Ishikawa (cell line): ENCODE measurements around the gene PRICKLE3.

Experiments used
- CEBPB ChIP-seq: IDR thresholded peaks from 2 replicates; pipeline ENCODE4 v1.6.1; 2012
- CREB1 ChIP-seq: IDR thresholded peaks from 2 replicates; pipeline ENCODE4 v1.6.1; 2012; ENCODE audit warnings: low read depth
- EGR1 ChIP-seq: IDR thresholded peaks from 2 replicates; pipeline ENCODE4 v1.6.1; 2012
- EP300 ChIP-seq: IDR thresholded peaks from 2 replicates; pipeline ENCODE4 v1.6.1; 2012; ENCODE audit warnings: borderline replicate concordance
- FOXM1 ChIP-seq: IDR thresholded peaks from 2 replicates; pipeline ENCODE4 v1.6.1; 2012; ENCODE audit warnings: low read depth, borderline replicate concordance
- NFIC ChIP-seq: IDR thresholded peaks from 2 replicates; pipeline ENCODE4 v1.6.1; 2012
- RAD21 ChIP-seq: IDR thresholded peaks from 2 replicates; pipeline ENCODE4 v1.6.1; 2012; ENCODE audit warnings: low read depth
- TAF1 ChIP-seq: IDR thresholded peaks from 2 replicates; pipeline ENCODE4 v1.6.1; 2012; ENCODE audit warnings: low read depth, mild to moderate bottlenecking
- TCF12 ChIP-seq: IDR thresholded peaks from 2 replicates; pipeline ENCODE4 v1.6.1; 2012; ENCODE audit warnings: low read depth
- TEAD4 ChIP-seq: IDR thresholded peaks from 2 replicates; pipeline ENCODE4 v1.6.1; 2012
- YY1 ChIP-seq: IDR thresholded peaks from 2 replicates; pipeline ENCODE4 v1.6.1; 2012; ENCODE audit warnings: low read depth
- TF ChIP-seq, protein P1 (sequence below): IDR thresholded peaks from 2 replicates; pipeline ENCODE4 v1.6.1; 2012
- TF ChIP-seq, protein P2 (sequence below): IDR thresholded peaks from 2 replicates; pipeline ENCODE4 v1.6.1; 2012
- TF ChIP-seq, protein P3 (sequence below): IDR thresholded peaks from 2 replicates; pipeline ENCODE4 v1.6.1; 2012; ENCODE audit warnings: low read depth, mild to moderate bottlenecking

Gene PRICKLE3

DNA sequence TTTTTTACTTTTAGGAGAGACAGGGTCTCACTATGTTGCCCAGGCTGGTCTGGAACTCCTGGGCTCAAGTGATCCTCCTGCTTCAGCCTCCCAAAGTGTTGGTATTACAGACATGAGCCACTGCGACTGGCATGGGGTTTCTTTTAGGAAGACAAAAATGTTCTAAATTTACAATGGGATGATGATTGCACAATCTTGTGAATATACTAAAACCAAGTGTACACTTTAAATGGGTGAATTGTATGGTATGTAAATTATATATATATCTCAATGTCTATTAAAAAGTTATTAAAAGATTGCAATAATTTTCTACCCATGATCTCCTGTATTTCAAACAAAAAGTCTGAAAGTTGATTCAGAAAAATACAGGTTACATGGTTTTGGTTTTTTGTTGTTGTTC lies 32.7 kb downstream of the PRICKLE3 start:
- no peak for TF ChIP-seq CEBPB
- no peak for TF ChIP-seq TAF1
- TF ChIP-seq, protein P1, sequence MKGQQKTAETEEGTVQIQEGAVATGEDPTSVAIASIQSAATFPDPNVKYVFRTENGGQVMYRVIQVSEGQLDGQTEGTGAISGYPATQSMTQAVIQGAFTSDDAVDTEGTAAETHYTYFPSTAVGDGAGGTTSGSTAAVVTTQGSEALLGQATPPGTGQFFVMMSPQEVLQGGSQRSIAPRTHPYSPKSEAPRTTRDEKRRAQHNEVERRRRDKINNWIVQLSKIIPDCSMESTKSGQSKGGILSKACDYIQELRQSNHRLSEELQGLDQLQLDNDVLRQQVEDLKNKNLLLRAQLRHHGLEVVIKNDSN = no peak
- TF ChIP-seq, protein P2, sequence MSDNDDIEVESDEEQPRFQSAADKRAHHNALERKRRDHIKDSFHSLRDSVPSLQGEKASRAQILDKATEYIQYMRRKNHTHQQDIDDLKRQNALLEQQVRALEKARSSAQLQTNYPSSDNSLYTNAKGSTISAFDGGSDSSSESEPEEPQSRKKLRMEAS = no peak
- TF ChIP-seq EP300 = no peak
- TF ChIP-seq, protein P3, sequence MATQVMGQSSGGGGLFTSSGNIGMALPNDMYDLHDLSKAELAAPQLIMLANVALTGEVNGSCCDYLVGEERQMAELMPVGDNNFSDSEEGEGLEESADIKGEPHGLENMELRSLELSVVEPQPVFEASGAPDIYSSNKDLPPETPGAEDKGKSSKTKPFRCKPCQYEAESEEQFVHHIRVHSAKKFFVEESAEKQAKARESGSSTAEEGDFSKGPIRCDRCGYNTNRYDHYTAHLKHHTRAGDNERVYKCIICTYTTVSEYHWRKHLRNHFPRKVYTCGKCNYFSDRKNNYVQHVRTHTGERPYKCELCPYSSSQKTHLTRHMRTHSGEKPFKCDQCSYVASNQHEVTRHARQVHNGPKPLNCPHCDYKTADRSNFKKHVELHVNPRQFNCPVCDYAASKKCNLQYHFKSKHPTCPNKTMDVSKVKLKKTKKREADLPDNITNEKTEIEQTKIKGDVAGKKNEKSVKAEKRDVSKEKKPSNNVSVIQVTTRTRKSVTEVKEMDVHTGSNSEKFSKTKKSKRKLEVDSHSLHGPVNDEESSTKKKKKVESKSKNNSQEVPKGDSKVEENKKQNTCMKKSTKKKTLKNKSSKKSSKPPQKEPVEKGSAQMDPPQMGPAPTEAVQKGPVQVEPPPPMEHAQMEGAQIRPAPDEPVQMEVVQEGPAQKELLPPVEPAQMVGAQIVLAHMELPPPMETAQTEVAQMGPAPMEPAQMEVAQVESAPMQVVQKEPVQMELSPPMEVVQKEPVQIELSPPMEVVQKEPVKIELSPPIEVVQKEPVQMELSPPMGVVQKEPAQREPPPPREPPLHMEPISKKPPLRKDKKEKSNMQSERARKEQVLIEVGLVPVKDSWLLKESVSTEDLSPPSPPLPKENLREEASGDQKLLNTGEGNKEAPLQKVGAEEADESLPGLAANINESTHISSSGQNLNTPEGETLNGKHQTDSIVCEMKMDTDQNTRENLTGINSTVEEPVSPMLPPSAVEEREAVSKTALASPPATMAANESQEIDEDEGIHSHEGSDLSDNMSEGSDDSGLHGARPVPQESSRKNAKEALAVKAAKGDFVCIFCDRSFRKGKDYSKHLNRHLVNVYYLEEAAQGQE = no peak
- no peak for TF ChIP-seq CREB1
- no peak for TF ChIP-seq FOXM1
- no peak for TF ChIP-seq NFIC
- no peak for TF ChIP-seq EGR1
- no peak for TF ChIP-seq RAD21
- TF ChIP-seq TEAD4 = no peak

DNA sequence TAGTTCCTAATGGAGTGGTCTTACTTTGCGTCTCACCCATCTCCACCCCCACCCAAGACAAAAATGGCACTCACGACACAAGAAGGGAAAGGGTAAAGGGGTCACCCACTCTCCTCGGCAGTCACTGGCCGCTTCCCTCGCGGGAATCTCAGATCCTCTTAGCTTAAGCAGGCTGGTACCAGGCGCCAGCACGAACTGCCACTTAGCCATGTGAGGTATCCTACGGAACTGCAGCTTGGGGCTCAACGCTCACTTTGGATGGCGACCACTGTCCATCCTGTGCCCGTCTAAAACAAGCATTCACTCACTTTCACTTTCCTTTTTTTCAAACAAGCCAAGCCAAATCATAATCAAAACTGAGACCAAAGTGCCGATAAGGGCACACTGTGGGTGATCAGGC lies 38.2 kb downstream of the PRICKLE3 start:
- TF ChIP-seq, protein P3 = no peak
- no peak for TF ChIP-seq TCF12

DNA sequence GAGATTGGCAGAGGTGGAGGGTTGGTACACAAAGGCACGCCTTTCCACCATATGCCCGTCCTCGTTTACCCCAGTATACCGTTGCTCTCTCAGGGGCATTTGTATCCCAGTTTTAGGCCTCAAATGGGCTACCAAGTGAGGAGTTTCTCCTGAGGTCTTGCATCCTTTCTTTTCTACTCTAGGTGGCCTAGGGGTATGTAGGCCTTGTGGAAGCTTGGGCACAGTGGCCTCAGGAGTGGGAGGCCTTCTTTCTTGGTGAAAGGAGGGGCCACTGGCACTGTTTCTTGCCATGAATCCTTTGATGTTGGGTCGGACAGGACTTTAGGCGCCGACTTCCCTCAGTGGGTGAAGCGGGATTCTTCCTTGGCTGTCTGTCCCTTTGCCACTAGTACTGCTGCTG lies 38.9 kb downstream of the PRICKLE3 start:
- TF ChIP-seq CREB1 (no peak), CEBPB (no peak), EP300 (no peak), FOXM1 (no peak), TAF1 (no peak), RAD21 (no peak), YY1 (no peak), TEAD4 (no peak), NFIC (no peak), TCF12 (no peak)
- TF ChIP-seq, protein P1 = no peak
- TF ChIP-seq, protein P2 = no peak
- TF ChIP-seq, protein P3 = no peak

DNA sequence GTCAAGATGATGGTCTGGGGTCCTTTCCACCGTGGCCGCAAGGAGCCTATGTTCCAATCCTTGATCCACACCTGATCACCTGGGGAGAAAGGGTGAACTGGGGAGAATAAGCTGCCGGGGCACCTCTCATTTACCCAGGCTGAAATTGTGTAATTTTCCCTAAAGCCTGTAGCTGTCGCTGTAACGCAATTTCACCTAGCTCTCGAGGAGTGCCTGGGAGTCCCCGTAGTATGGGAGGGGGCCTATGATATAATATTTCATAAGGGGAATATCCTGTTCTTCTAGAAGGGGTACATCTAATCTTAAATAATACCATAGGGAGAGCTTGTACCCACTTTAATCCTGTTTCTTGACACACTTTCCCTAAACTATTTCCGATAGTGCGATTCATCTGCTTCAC lies 43.9 kb downstream of the PRICKLE3 start:
- TF ChIP-seq RAD21 = peak; percentile 28

DNA sequence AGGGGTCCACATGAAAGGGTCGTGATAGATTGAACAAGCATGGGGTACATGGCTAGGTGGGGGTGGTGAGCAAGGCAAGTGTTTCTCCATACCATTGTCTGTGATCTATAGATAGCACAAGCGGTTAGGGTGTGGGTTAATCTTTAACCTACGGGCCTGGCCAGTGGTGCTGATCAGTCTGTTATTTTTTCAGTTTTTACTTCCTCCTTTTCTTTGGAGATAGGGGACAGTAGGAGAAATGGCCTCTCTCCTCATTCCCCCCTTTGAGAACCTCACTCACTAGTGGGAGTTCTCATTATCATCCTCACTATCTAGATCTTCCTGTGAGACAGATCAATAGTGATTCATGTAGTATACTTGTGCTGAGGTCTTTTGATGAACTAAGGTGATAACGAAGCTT lies 46.5 kb downstream of the PRICKLE3 start:
- TF ChIP-seq CREB1 = no peak
- no peak for TF ChIP-seq FOXM1
- TF ChIP-seq, protein P1 = no peak
- TF ChIP-seq TCF12 = no peak
- TF ChIP-seq, protein P2 = no peak
- TF ChIP-seq EGR1 = no peak
- no peak for TF ChIP-seq RAD21
